OCI-LY7 (cell line): ENCODE data around the gene AKR1C8. TPM values are rescaled to one million over a fixed set of nuclear protein-coding genes. Genes with fewer than 3 reads are reported as not detected.

Experiments used
- BruUV-seq: library from RNA; stranded (reverse); fragments of 400-500 nt; replicated peaks from 2 replicates; lab custom pipeline; 2021; lab: Mats Ljungman, UMichigan
- CTCF ChIA-PET: fragments of 300-600 bp; sonication (Branson Sonifier 250); formaldehyde crosslinking; loops from one replicate; lab custom pipeline; 2022; ENCODE audit warnings: antibody characterized with exemption; ENCODE audit not compliant: unreplicated experiment; lab: Charles Lee
- POLR2A ChIA-PET: fragments of 300-600 bp; sonication (Branson Sonifier 250); formaldehyde crosslinking; loops from one replicate; lab custom pipeline; 2022; ENCODE audit warnings: antibody characterized with exemption; lab: Charles Lee
- DNase-seq: peaks from one replicate; pipeline ENCODE4 v3.0.0-alpha.2; 2015; ENCODE audit warnings: low spot score
- H2AFZ ChIP-seq: fragments of 200-600 bp; sonication (generic), shearing (Covaris generic); 2 replicates; pipeline ENCODE4 v1.6.1; 2014; ENCODE audit warnings: mild to moderate bottlenecking, antibody characterized with exemption, low read length, moderate library complexity
- H3K27ac ChIP-seq: fragments of 200-600 bp; sonication (generic); 2 replicates; pipeline ENCODE4 v1.5.1; 2014; ENCODE audit warnings: mixed run types, low read depth, mild to moderate bottlenecking, moderate library complexity, low read length, inconsistent platforms; ENCODE audit not compliant: poor library complexity, severe bottlenecking
- H3K36me3 ChIP-seq: fragments of 200-600 bp; sonication (generic); 2 replicates; pipeline ENCODE4 v1.6.1; 2014; ENCODE audit warnings: mild to moderate bottlenecking, antibody characterized with exemption, low read length, moderate library complexity, mixed read lengths; ENCODE audit not compliant: insufficient read depth
- H3K4me1 ChIP-seq: fragments of 200-600 bp; sonication (generic); 2 replicates; pipeline ENCODE4 v1.5.1; 2014; ENCODE audit warnings: mild to moderate bottlenecking, low read length; ENCODE audit not compliant: insufficient read depth, poor library complexity, severe bottlenecking
- H3K4me2 ChIP-seq: fragments of 200-600 bp; sonication (generic); 2 replicates; pipeline ENCODE4 v1.6.1; 2014; ENCODE audit warnings: mild to moderate bottlenecking, low read length
- H3K4me3 ChIP-seq: fragments of 200-600 bp; sonication (generic); 2 replicates; pipeline ENCODE4 v1.5.1; 2014; ENCODE audit warnings: mild to moderate bottlenecking, low read depth, low read length; ENCODE audit not compliant: poor library complexity, severe bottlenecking
- H3K79me2 ChIP-seq: fragments of 200-600 bp; sonication (generic); 2 replicates; pipeline ENCODE4 v1.6.1; 2016; ENCODE audit warnings: low read depth, mild to moderate bottlenecking, low read length, moderate library complexity, mixed read lengths; ENCODE audit not compliant: insufficient read depth
- H3K9me2 ChIP-seq: fragments of 200-600 bp; sonication (generic); 2 replicates; pipeline ENCODE4 v1.6.1; 2016; ENCODE audit warnings: mild to moderate bottlenecking, low read length, mixed read lengths; ENCODE audit not compliant: insufficient read depth
- H3K9me3 ChIP-seq: fragments of 200-600 bp; sonication (generic); 2 replicates; pipeline ENCODE4 v1.6.1; 2014; ENCODE audit warnings: mild to moderate bottlenecking, mixed run types, low read length, mixed read lengths
- H4K20me1 ChIP-seq: fragments of 200-600 bp; sonication (generic); 2 replicates; pipeline ENCODE4 v1.6.1; 2014; ENCODE audit warnings: mild to moderate bottlenecking, antibody characterized with exemption, low read length, moderate library complexity, mixed read lengths; ENCODE audit not compliant: insufficient read depth
- EZH2phosphoT487 ChIP-seq: fragments of 200-600 bp; sonication (generic); IDR thresholded peaks from 2 replicates; pipeline ENCODE4 v1.6.1; 2018; ENCODE audit warnings: low read depth, borderline replicate concordance, mild to moderate bottlenecking, mixed run types, antibody characterized with exemption, low read length, moderate library complexity, mixed read lengths
- intact Hi-C: fragments of 100-400 bp; cut with micrococcal nuclease; formaldehyde crosslinking; loops from one replicate; pipeline ENCODE4 v1.10.0; 2022; ENCODE audit not compliant: unreplicated experiment
- total RNA-seq, 2 experiments: library from RNA; depleted of rRNA in 1 of 2; stranded (reverse); fragments of >200 nt in 1 of 2; shearing (Covaris generic) in 1 of 2; gene quantifications; 2 replicates each; pipeline ENCODE4 v1.2.3, GENCODE V29; 2014 to 2022
- TF ChIP-seq, protein P1 (sequence below): fragments of 200-600 bp; sonication (generic); conservative IDR thresholded peaks from 2 replicates; pipeline ENCODE4 v1.5.1; 2014; ENCODE audit warnings: mild to moderate bottlenecking, antibody characterized with exemption, low read length, moderate library complexity, mixed read lengths

The AKR1C8 gene
- total RNA-seq, 2 experiments from 2014 or later = not detected

GRCh38 chr10:5151076-5151475, 33.9 kb downstream of the AKR1C8 start:
- Histone ChIP-seq H3K9me3 (no peaks in the 10 kb centered on the region; the same call in 1 of the 2 replicates), H3K4me1 (no peaks in the 10 kb centered on the region), H4K20me1 (no peaks in the 10 kb centered on the region), H3K27ac (no peak overlapping the region), H3K4me3 (no peak overlapping the region), H2AFZ (no peak overlapping the region), H3K36me3 (no peaks in the 10 kb centered on the region), H3K79me2 (no peaks in the 10 kb centered on the region), H3K9me2 (no peaks in the 10 kb centered on the region), H3K4me2 (no peak overlapping the region)
- no peak for DNase-seq
- ChIA-PET CTCF (no interaction called here), POLR2A (no interaction called here)
- no peak for TF ChIP-seq EZH2phosphoT487
- TF ChIP-seq, protein P1, sequence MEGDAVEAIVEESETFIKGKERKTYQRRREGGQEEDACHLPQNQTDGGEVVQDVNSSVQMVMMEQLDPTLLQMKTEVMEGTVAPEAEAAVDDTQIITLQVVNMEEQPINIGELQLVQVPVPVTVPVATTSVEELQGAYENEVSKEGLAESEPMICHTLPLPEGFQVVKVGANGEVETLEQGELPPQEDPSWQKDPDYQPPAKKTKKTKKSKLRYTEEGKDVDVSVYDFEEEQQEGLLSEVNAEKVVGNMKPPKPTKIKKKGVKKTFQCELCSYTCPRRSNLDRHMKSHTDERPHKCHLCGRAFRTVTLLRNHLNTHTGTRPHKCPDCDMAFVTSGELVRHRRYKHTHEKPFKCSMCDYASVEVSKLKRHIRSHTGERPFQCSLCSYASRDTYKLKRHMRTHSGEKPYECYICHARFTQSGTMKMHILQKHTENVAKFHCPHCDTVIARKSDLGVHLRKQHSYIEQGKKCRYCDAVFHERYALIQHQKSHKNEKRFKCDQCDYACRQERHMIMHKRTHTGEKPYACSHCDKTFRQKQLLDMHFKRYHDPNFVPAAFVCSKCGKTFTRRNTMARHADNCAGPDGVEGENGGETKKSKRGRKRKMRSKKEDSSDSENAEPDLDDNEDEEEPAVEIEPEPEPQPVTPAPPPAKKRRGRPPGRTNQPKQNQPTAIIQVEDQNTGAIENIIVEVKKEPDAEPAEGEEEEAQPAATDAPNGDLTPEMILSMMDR = no peak
- intact Hi-C loops = no loop called here
- no TSS peak for BruUV-seq

DNA sequence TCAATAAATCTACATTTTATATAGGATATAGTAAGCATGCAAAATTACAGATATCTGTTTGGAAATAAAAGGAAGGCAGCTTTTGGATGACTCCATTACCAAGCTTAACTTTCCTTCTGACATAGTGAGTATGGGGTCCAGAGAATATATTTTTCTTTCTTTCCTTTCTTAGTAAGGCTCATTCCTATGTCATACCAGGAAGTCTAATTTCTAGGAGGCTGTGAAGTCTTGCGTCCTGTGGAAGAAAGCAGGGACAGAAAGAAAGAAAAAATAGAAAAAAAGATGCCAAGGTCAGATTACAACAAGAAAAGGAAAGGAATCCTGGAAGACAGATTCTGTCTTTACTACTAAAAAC, 36.3 kb downstream of the AKR1C8 start:
- POLR2A ChIA-PET = no interaction called here
- DNase-seq = no peak
- BruUV-seq = no TSS peak
- Histone ChIP-seq H3K36me3 (no peaks in the 10 kb centered on the region), H3K27ac (no peak overlapping the region), H4K20me1 (no peaks in the 10 kb centered on the region), H3K9me3 (no peaks in the 10 kb centered on the region; the same call in 1 of the 2 replicates), H3K79me2 (no peaks in the 10 kb centered on the region), H3K4me3 (no peak overlapping the region), H3K4me2 (no peak overlapping the region), H3K4me1 (no peaks in the 10 kb centered on the region), H3K9me2 (no peaks in the 10 kb centered on the region), H2AFZ (no peak overlapping the region)
- CTCF ChIA-PET = no interaction called here
- TF ChIP-seq, protein P1 = no peak
- no peak for TF ChIP-seq EZH2phosphoT487
- intact Hi-C loops = no loop called here

- intact Hi-C loops = no loop called here
- CTCF ChIA-PET = no interaction called here
- TF ChIP-seq EZH2phosphoT487 = no peak
- TF ChIP-seq, protein P1 = no peak
- H3K4me1 ChIP-seq = no peaks in the 10 kb centered on the region
- H3K9me3 ChIP-seq = no peaks in the 10 kb centered on the region; the same call in 1 of the 2 replicates
- DNase-seq = no peak
- H4K20me1 ChIP-seq = no peaks in the 10 kb centered on the region
- H3K79me2 ChIP-seq = no peaks in the 10 kb centered on the region
- no peak overlapping the region for H3K4me2 ChIP-seq
- no peaks in the 10 kb centered on the region for H3K9me2 ChIP-seq
- no peak overlapping the region for H3K4me3 ChIP-seq
- no peak overlapping the region for H2AFZ ChIP-seq
- no TSS peak for BruUV-seq
- POLR2A ChIA-PET = no interaction called here
- no peaks in the 10 kb centered on the region for H3K36me3 ChIP-seq
- no peak overlapping the region for H3K27ac ChIP-seq
Observed at GRCh38 chr10:5147981-5148677, 36.8 kb downstream of the AKR1C8 start.
